ENCODE measurements around the gene CCL19.

DNA sequence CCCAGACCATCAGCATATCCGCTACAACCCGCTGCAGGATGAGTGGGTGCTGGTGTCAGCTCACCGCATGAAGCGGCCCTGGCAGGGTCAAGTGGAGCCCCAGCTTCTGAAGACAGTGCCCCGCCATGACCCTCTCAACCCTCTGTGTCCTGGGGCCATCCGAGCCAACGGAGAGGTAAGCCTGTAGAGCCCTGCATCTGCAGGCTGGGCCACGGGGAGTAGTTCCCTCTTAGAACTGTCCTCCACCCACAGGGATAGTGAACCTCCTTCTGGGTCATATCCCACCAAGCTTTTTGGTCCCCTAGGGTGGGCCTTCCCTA, 44.0 kb downstream of the CCL19 start:
- TF ChIP-seq CTCF (IDR thresholded peaks at IDR 0.05; ENCODE audit: insufficient read depth, low read length, poor library complexity, severe bottlenecking): no peak
- no peak for TF ChIP-seq EZH2phosphoT487 (conservative IDR thresholded peaks at IDR 0.05; ENCODE audit: low read length)

All from SU-DHL-6 (cell line).